ENCODE data around the gene KIF3B.

GRCh38 chr20:32355417-32355841 is 78.0 kb downstream of the KIF3B start:
- TF ChIP-seq EZH2phosphoT487 (IDR thresholded peaks at IDR 0.05; ENCODE audit: borderline replicate concordance, low read depth, low read length), result no peak
- TF ChIP-seq, protein P1, sequence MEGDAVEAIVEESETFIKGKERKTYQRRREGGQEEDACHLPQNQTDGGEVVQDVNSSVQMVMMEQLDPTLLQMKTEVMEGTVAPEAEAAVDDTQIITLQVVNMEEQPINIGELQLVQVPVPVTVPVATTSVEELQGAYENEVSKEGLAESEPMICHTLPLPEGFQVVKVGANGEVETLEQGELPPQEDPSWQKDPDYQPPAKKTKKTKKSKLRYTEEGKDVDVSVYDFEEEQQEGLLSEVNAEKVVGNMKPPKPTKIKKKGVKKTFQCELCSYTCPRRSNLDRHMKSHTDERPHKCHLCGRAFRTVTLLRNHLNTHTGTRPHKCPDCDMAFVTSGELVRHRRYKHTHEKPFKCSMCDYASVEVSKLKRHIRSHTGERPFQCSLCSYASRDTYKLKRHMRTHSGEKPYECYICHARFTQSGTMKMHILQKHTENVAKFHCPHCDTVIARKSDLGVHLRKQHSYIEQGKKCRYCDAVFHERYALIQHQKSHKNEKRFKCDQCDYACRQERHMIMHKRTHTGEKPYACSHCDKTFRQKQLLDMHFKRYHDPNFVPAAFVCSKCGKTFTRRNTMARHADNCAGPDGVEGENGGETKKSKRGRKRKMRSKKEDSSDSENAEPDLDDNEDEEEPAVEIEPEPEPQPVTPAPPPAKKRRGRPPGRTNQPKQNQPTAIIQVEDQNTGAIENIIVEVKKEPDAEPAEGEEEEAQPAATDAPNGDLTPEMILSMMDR (conservative IDR thresholded peaks at IDR 0.05; ENCODE audit: low read length), result no peak
